GM19468 (cell line): Measurements from ENCODE around the gene DNAH11.
"Not testable (repeated sequence)": the region's sequence is repeated elsewhere in the genome, so short reads cannot be mapped to it uniquely, and the experiment has no call there.

Experiments used
- ATAC-seq: cut with Tn5 transposase; IDR thresholded peaks from one replicate; pipeline ENCODE4 v1.9.1; 2021; ENCODE audit warnings: mild to moderate bottlenecking, moderate library complexity, moderate number of reproducible peaks; ENCODE audit not compliant: unreplicated experiment; ENCODE audit errors: extremely low read depth

Gene DNAH11

DNA sequence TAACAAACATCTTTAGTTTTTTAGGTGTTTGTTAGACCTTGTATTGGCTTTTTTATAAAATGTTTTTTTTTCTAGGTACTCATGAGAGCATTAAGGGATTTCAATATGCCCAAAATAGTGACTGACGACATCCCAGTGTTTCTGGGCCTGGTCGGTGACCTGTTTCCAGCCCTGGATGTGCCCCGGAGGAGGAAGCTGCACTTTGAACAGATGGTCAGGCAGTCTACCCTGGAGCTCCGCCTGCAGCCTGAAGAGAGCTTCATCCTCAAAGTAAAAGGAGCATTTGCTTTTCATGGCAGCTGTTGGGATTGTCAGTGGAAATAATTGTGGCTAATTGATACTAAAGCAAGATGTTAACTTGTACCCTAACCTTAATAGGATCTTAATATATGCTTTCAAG, 161.5 kb downstream of the DNAH11 start:
- no peak for ATAC-seq

DNA sequence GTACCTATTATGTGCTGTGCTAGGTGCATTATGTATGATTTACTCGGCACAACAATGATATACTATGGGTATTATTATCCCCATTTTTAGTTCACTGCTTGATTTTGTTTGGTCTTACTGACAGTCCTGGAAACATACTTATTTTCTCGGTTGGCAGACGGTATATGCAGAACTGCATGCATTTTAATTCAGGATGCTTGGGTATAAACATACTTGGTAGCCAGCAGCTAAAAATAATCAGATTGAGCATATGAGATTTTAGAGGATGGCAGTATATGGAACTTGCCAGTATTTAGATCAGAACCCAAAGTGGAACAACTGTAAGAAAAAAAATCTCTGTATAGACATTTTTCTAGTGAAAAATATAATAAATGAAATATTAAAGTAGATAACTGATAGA, 163.3 kb downstream of the DNAH11 start:
- ATAC-seq: no peak

DNA sequence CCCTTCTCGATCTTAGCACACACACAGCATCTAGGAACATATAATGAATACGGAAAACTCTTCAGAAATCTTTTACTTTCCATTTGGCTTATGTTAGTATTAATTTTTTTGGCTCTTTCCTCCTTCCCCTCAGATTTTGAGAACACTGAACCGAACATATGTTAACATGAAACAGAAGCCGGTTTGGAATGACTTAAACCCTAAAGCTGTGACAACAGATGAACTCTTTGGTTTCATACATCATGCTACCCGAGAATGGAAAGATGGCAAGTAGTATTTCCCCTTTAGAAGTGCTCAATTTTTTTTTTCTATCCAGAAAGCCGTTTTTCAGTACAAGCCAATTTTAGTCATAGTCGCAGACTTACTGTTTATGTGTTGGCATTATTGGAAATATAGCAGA, 164.7 kb downstream of the DNAH11 start:
- ATAC-seq: no peak

DNA sequence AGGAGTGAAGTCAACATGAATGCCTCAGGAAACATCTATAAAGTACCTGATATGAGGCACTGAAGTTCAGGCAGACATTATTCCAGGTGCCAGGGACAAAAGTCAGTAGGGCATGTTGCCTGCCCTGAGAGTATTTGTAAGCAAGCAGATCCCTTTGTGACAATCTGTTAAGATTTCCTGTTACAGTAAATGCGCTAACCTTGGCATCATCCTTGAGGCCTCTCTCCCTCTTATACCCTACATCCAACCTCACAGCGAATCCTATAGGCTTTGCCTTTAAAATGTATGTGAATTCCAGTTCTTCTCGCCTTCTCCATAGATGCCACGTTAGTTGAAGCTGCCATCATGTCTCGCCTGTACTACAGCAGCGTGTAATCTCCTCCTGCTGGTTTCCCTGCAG, 165.3 kb downstream of the DNAH11 start:
- ATAC-seq: no peak

DNA sequence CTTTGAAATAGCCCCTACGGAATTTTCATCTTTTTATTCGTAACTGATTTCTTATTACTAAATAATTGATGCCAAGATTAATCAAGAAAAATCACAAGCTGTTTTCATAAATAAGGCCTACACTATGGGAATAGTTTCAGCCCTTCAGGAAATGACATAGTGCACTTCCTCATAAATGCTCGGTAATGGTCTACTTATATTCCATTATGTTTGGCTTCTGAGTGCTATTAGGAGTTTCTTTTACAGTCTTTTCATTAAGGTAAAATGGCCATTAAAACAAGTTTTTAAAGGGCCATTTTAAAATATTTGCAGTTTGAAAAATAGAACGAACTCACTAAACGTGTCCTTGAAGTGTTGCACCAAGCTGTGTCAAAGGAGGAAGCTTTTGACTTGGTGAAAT, 174.5 kb downstream of the DNAH11 start:
- ATAC-seq: no peak

DNA sequence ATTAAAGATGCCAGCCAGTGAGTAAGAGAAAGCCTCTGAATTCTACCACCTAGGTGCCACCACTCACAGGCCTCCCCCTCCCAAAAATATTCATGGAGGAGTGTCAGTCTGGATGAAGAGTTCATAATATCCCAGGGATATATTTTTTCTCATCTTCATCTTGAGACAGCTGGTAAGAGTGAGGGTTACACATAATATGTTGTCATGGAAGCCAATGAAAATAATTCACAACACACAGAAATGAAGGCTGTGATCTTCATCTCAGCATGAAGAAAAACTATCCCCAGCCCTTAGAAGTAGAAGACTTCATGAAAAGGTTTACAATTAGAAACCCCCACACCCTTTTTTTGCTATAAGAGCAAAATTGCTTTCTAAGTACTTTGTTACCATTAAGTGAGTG, 175.6 kb downstream of the DNAH11 start:
- no peak for ATAC-seq

DNA sequence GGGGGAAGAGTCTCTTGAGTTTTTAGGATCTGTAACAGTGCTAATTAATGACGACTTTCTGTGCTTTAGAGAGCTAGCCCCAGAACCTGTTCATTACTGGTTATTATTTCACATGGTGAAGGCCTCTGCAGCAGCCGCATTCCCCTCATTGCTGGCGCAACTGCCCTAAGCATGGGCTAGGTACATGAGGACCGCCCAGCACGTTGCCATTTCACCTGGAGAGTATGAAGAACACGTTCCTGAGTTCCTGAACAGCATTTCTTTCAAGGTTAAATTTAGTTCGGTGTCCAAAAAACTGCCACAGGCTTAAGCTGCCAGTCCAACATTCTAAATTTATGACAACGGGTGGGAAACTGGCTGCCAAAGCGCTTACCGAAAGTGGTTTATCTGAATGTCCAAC, 177.0 kb downstream of the DNAH11 start:
- no peak for ATAC-seq

DNA sequence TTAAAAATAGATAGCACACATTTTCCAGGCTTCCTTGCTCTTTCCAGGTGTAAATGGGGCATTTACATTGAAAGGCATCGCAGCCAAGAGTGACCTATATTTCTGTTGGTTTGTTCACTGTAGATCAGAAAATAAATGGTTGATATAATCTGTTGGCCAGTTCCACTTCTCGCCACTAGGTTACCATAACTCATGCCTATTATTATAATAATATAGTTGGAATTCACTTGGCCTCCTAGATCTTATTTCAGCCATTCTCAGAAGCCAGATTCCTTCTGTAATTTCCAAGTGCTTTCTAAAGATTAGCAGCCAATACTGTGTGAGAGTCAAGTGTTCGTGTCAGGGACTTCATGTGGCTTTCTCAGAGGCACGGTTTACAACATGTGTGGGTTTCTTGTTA, 179.5 kb downstream of the DNAH11 start:
- ATAC-seq: no peak

DNA sequence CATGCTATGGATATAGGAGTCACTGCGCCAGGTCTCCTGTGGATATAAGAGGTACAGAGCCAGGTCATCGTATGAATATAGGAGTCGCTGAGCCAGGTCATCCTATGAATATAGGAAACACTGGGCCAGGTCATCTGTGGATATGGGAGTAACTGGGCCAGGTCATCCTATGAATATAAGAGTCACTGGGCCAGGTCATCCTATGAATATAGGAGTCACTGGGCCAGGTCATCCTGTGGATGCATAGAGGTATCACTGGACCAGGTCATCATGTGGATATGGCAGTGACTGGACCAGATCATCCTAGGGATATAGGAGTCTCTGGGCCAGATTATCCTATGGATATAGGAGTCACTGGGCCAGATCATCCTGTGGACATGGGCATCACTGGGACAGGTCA, 181.7 kb downstream of the DNAH11 start:
- ATAC-seq: no peak

DNA sequence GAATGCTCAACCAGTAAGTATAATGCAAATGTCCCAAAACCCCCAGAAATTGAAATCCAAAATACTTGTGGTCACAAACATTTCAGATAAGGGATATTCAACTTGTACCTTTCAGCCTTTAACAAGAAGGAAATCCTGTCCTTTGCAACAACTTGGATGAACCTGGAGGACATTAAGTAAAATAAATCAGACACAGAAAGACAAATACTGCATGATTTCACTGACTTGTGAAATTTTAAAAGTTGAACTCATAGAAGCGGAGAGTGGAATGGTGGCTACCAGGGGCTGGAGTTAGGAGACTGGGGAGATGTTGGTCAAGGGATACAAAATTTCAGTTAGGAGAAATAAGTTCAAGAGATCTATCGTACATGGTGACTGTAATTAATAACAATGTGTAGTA, 187.6 kb downstream of the DNAH11 start:
- ATAC-seq: no peak

DNA sequence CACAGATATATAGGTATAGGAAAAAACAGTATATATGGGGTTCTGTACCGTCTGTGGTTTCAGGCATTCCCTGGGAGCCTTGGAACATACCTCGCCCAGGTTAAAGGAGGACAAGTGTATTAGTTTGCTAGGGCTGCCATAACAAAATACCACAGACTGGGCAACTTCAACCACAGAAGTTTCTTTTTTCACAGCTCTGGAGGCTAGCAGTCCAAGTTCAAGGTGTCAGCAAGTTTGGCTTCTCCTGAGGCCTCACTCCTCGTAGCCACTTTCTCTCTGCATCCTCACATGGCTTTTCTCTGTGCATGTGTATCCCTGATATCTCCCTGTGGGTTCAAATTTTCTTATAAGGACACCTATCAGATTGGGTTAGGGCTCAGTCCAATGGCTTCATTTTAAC, 189.1 kb downstream of the DNAH11 start:
- ATAC-seq: no peak

DNA sequence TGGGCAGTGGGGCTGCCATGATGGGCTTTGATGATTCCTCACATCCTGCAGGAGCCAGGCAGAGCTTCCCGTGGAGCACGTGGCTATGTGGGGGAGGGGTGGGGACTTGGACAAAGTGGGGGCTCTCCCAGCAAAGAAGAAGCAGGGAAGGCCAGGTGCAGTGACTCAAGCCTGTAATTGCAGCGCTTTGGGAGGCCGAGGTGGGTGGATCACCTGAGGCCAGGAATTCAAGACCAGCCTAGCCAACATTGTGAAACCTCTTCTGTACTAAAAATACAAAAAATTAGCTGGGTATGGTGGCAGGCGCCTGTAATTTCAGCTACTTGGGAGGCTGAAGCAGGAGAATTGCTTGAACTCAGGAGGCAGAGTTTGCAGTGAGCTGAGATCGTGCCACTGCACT, 190.1 kb downstream of the DNAH11 start:
- not testable (repeated sequence) for ATAC-seq

DNA sequence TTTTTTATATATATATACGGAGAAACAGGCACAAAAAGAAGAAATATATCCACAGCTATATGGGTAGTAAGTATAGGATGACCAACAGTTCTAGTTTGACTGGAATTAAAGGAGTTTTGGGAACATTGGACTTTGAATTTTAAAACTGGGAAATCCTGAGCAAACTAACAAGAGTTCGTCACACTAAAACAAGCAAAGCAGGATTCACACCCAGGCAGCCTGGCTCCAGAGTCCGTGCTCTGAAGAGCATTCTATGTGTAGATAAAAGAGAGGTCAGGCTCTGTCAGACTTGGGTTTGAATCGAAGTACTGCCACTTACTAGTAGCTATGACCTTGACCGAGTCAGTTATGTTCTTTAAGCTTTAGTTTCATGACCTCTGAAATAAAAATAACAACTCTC, 191.0 kb downstream of the DNAH11 start:
- ATAC-seq: no peak

DNA sequence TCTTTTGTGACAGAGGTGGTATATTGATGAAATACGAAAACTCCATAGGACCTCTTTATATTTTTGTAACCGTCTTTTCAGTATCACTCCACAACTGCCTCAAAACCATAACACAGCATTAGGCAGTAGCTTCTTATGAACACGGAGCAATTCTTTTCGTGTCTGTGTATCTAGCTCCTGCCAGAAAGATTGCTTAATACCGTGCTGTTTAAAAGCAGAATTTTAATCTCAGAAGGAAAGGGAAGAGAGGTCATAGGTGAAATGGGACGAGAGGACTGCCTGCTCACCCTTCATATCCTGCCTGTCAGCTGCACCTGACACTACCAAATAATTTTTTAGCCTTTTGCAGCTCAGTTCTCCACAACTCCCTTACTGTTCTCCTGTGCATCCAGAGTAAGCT, 200.7 kb downstream of the DNAH11 start:
- no peak for ATAC-seq

DNA sequence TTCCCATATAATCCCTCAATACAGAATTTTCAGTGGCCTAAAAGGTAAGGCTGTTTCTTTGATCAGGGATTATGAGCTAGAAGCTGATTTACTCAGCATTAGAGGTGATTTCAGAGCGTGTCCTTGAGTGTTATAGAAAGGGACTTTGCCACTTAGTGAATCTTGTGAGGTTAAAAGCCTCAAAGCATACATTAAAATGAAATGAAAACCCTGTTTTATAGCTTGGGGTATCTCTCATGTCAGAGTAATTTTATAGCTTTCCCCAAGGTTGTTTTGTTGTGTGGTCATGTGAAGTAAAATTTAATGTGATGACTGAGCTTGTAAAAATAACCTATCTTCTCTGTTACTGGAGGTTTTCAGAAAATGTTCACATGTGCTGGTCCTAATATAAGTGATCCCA, 204.1 kb downstream of the DNAH11 start:
- ATAC-seq: no peak

DNA sequence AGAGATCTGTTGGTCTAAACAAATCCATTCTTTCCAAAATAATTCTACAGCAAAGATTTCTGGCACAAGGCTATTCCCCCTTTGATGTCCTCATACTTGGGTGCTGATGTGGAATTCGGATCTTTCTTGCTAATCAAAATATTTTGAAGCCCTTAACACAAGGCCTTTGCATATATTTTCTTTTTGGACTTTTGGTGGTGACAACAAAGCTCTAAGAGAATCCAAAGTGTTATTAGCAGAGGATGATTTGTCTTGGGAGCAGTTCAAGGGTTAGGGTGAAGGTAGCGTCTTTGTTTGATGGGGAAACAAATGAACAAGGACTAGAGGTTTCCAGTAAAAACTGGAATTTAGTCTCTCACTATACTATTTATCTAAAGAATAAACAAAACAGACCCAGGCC, 205.0 kb downstream of the DNAH11 start:
- ATAC-seq: no peak

DNA sequence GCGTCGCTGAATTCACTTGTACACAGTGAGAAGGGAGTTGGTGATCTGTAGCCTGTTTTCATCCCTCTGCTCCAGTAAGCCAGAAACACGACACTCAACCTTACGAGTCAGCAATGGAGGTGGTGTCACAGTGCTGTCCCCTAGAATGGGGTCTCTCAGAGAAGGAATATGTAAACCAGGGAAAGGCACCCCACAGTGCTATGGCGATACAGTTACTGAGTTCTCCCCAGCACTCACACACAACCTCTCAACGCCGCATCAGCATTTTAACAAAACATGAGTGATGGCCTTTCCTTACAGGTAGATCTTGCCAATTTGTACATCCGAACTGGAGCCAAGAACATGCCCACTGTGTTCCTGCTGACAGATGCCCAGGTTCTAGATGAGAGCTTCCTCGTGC, 206.5 kb downstream of the DNAH11 start:
- ATAC-seq: no peak

DNA sequence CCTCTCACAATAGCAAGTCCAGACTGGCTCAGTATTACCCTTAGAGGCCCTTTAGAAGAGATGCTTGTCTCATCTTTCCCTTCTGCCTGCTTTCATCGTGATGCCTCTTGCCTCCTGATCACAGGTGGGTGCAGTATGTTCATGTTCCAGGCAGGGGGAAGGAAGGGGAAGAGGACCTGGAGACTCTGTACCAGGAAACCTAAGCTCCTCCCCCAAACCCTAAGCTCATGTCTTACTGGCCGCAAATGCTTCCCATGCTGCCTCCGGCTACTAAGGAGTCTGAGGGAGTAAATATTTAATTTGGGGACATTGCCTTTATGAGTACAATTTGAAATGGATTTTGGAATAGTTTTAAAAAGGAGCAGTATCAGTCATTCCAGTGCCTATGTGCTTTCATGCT, 210.2 kb downstream of the DNAH11 start:
- no peak for ATAC-seq

DNA sequence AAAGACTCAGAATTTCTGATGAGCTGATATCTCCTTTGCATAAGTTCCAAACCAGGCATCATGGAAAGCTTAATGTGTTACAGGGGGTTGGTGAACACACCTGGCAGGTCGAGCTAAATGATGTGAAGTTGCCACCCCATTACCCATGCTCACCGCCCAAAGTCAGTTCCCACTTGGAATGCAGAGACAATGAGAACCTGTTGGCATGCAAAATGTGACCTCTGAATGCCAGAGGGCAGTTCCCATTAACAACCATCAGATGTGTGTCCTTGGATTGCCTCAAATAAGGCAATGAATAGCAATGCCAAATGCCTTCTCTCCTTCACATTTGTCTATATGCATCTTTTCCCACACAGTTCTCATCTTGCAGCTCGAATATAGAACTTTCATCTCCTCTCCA, 212.1 kb downstream of the DNAH11 start:
- ATAC-seq: no peak

DNA sequence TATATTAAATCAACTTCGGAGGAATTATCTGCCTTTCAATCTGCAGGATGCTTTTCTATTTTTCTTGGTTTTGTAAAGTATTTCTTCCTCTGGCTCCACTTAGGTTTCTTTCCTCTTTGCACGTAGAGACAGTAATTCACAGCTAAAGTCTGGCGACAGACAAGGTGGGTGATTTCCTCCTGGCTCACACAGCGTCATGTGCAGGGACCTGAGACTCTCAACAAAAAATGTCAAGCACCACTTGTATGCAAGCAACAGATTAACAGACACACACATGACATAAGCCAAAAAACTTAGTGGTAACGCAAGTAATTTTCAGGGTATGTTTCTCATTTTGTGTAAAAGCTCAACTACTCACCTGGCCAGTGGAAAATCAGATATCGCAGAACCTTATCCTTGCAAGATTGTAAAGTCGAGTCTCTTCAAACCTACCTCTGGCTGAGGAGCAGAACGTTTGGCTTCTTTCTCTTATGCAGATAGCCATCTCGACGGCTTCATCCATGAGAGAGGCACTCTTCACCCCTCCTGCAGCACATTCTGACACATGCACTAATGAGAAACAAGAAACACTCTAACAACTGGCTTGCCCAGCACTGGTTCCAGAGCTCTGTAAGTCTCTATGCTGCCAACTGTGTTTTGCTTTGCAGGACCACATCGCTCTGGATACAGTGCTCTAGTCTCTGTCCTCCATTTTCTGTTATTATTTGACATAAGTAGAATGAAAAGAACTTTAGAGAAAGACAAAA, 214.9 kb downstream of the DNAH11 start:
- no peak for ATAC-seq

DNA sequence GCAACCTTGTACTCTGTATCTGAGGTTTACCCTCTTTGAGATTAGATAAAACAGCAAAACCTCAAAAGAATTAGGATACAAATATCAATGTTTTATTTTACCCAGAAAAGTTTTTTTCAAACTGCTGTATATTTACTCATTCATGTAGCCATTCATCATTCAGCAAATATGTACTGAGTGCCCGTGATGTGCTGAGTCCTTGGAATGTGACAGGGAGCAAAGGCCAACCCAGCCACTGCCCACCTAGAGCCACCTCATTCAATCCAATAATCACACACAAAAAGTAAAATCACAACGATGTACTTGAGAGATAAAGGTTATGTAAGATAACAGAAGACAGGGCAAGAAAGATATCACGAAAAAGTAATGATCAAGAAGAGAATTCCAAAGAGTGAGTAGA, 215.4 kb downstream of the DNAH11 start:
- no peak for ATAC-seq

DNA sequence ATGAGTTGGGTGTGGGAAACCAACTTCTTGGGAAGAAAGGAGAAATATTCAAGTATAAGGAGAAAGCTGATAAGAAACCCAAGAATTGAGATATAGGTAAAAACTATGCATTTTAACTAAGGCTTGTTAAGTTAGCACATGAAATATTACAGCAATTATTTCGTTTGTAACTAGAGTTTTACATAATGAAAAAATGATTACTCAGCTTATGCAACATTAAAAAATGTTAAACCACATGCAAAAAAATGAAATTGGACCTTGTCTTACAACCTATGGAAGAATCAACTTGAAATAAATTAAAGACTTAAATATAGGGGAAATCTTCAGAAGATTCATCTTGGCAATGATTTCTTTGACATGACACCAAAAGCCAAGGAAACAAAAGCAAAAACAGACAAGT, 219.6 kb downstream of the DNAH11 start:
- no peak for ATAC-seq

DNA sequence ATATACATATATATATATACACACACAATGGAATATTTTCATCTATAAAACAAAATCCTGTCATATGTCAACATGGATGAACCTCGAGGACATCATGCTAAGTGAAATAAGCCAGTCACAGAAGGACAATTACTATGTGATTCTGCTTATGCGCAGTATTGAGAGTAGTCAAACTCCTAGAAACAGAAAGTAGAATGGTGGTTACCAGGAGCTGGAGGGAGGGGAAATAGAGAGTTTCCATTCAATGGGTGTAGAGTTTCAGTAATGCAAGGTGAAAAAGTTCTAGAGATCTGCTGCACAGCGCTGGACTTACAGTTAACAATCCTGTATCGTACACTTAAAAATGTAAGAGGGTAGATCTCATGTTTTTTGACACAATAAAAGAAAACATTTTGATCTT, 221.0 kb downstream of the DNAH11 start:
- no peak for ATAC-seq
